Loucy (cell line): ENCODE measurements around the gene PRM3.

Experiments
- EZH2phosphoT487 ChIP-seq: fragments of 200-600 bp; IDR thresholded peaks from 2 replicates; pipeline ENCODE4 v1.6.1; 2018; ENCODE audit warnings: antibody characterized with exemption, mild to moderate bottlenecking, moderate library complexity, borderline replicate concordance
- TF ChIP-seq, protein P1 (sequence below): fragments of 200-600 bp; sonication (generic); conservative IDR thresholded peaks from 2 replicates; pipeline ENCODE4 v1.5.1; 2014; ENCODE audit warnings: mild to moderate bottlenecking, antibody characterized with exemption, low read length

DNA sequence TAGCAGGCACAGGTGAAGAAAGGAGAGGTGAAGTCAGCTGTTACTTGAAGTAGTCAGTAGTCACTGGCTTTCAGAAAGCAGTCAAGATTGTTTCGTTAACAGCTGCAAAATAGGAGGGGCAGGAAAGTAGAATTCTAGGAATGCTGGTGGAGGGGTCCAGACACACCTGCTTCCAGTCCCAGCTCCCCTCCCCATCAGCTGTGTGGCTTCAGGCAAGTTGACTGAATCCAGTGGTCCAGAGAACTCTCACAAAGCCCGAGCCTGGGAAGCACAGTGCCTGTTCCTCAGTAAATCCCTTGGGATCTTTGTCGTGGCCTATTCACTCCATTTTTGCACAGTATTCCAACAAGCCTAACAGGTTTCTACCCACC, 12.8 kb downstream of the PRM3 start:
- TF ChIP-seq, protein P1, sequence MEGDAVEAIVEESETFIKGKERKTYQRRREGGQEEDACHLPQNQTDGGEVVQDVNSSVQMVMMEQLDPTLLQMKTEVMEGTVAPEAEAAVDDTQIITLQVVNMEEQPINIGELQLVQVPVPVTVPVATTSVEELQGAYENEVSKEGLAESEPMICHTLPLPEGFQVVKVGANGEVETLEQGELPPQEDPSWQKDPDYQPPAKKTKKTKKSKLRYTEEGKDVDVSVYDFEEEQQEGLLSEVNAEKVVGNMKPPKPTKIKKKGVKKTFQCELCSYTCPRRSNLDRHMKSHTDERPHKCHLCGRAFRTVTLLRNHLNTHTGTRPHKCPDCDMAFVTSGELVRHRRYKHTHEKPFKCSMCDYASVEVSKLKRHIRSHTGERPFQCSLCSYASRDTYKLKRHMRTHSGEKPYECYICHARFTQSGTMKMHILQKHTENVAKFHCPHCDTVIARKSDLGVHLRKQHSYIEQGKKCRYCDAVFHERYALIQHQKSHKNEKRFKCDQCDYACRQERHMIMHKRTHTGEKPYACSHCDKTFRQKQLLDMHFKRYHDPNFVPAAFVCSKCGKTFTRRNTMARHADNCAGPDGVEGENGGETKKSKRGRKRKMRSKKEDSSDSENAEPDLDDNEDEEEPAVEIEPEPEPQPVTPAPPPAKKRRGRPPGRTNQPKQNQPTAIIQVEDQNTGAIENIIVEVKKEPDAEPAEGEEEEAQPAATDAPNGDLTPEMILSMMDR, result no peak
- no peak for TF ChIP-seq EZH2phosphoT487
